Endometrium (tissue), 2 donors: ENCODE results near the gene FSIP1.
A peak's percentile ranks its signal among the peaks of the same experiment; 100 is the strongest.
"Not testable (repeated sequence)": the region's sequence is repeated elsewhere in the genome, so short reads cannot be mapped to it uniquely, and the experiment has no call there.

Source experiments
- FAIRE-seq: peaks from 2 replicates; lab custom pipeline; 2012; peaks lifted over from hg19 to GRCh38; lab: Jason Lieb, UNC
- donor health status: control.
- donor health status: control.

Gene FSIP1

DNA sequence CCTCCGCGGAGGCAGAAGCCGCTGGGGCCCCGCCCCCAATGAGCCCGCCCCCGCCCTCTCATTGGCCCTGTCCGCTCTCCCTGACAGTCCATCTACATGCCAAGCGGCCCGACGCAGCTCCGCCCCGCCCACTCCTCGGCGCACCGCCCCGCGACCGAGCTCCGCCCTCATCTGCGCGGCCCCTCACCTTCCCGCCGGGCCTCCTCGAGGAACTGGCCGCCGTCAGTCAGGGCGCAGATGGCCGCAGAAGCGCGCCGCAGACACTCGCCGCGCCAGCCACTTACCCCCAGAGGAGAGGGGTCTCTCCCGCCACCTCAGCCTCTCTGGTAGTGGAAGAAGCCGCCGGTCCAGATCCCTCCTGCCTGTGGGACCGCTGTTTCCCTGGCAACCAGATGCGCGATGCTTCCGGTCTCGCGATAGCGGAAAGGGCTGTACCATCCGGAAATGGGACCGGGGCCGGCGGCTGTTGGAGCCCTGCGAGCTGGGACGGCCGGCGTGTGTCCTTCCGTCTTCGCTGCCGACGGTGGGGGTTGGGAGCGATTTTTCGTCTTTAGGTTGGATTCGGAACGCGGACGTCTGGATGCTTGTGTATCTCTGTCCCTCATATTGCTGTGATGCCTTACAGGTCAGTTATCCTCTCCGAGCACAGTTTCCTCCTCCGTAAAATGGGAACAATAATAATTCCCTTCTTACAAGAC lies at the start of gene FSIP1:
FSIP1 (minus strand) TSS at position 401 of the 698 bp plus-strand sequence. CDS start 6,317 bp downstream, outside the sequence.
- peak; percentile 55 for FAIRE-seq

DNA sequence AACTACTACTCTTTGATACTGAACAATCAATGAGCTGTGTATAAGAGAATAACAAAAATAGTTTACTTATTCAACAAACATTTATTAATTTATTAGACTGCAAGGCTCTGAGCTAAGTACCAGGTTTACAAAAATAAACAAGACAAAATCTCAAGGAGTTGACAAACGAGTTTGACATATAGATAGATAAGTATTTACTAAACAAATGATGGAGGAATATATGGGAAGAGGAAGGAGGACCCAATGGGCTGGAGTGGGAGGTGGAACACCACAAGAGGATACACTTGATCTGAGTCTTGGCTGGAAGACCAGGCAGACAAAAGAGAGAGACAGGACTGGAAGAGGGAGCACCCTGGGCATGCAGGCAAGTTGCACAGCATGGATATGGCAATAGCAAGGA lies 47.5 kb upstream of the FSIP1 start:
- FAIRE-seq = no peak

DNA sequence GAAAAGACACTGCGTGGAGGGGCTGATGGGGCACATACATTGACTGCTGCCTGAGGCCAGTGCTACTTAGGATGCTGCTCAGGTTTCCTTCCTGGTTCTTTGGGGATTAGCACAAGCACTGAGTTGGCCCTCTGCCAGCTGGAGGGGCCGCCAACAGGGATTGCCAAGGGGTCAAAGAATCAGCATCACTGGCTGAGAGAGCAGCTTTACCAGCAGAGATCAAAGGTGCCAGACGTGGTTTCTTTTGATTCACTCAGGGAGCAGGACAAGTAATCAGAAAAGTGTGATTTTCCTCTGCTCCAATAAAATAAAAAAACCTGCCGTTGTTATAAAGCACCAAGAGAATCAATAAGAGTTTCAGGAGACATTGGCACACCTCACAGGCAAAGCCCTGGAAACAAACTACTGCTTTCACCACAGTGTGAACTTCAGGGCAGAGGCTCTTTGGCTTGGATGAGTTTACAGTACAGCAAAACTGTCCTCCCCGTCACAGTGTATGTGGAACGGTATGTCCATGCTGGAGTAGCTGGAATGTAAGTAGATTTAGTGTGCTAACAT lies 45.8 kb upstream of the FSIP1 start:
- no peak for FAIRE-seq

DNA sequence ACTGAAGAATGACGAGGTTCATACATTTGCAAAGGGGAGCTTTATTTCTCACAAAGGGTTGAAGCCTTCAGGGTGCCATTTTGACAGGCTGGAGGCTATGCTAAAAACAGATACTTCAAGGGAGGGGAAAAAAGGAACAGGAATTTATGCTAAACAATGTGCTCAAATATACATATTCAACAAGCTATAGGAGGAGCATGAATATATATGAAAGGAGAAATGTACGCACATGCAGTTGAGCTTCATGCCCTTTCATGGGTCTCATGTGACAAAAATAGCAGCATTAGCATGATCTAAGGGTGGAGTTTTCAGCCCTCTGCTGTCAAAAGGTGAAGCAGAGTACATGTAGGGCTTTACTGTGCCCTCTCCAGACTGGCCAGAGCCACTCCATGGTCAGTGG lies 44.3 kb upstream of the FSIP1 start:
- no peak for FAIRE-seq

DNA sequence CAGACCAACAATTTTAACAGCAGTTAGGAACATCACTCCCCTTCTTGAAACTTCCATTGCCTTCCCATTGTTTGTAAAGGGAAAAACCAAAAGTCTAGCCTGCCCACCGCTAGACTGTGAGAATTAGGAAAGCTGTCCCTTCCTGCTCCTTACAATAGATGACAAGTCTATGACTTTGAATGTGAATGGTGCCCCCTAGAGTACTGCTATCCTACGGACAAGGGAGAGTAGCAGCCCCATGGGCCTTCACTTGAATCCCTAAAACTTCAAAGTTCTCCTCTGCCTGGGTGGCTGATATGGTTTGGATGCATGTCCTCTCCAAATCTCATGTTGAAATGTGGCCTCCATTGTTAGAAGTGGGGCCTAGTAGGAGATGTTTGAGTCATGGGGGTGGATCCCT lies 41.0 kb upstream of the FSIP1 start:
- no peak for FAIRE-seq

DNA sequence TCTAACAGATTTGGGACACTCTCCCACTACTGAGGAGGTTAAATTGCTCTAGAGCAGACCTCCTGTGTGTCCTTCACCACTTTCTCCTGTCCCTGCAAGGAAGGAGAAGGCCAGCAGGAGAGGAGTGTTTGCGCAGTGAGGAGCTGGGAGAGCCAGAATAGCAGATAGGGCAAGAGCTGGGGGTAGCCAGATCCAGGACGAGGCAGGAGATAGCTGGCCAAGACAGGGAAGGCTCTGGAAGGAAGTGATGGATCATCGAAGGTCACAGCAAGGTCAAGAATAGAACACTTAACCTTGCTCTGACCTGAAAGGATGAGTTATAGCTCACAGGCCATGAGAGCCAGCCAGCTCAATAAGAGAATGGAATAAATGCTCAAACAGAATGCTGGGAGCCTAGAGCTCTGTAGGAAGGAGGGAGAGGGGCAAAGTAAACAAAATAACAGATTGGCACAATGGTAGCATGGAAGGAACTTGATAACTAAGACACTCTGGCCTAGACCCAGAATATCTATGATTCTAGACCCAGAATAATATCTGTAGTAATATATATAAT lies 37.5 kb upstream of the FSIP1 start:
- FAIRE-seq = no peak

DNA sequence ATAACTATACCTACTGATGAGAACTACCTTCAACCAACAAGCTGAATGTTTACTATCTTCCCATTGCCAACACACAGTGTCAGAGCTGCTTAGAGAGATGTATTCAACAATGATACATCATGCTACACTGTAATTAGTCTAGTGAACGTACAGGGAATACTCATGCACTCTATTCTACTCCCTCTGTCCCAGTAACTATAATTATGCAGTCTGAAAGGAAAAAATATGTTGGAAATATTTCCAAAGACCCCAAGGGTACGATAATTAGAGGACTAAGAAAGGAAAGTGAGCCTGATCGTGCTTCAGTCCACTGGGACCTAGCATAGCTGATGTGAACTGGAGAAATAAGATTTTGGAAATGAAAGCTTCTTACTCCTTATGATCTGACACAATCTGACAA lies 36.9 kb upstream of the FSIP1 start:
- FAIRE-seq = no peak

DNA sequence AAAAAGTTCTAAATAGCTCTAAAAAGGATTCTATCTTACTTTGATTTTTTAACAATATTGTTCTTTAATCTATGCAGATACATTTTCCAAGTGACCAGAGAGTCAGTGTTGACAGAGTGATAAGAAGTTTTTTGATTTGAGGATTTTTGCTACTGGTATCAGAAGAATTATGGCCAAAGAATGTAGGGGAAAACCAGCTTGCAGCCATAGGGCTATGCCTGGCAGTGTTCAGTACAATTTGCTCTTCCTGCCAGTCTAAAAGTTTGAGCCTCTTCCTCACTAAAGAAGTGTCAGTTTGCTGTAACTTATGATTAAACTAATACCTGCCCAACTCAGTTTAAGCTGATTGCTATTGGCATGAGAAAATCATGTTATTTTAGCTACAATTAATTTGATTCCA lies 35.3 kb upstream of the FSIP1 start:
- FAIRE-seq = no peak

DNA sequence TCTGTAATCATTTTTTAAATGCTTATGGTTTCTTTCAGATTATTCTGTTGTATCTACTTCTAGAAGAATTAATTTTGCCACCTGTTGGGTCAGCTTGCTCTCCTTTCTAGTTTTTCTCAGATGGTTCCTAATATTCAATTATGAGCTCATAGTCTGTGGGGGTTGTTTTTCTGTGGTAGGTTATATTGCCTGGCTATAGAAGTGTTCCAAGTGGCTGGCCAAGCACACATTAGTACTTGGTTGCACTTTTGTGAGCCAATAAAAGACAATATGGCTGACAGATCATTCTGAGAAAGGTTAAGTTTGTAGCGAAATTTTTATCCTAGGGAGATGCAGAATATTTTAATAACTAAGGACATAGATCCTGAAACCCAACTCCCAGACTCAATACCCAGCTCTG lies 31.8 kb upstream of the FSIP1 start:
- FAIRE-seq = no peak

DNA sequence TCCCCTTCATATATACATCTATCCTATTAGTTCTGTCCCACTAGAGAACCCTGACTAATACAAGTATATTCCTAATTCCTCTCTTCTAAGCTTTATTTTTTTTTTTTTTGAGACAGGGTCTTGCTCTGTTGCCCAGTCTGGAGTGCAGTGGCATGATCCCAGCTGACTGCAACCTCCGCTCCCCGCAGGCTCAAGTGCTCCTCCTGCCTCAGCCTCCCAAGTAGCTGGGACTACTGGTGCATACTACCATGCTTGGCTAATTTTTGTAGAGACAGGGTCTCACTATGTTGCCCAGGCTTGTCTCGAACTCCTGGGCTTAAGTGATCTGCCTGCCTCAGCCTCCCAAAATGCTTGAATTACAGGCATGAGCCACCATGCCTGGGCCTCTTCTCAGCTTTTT lies 30.0 kb upstream of the FSIP1 start:
- FAIRE-seq = not testable (repeated sequence)

DNA sequence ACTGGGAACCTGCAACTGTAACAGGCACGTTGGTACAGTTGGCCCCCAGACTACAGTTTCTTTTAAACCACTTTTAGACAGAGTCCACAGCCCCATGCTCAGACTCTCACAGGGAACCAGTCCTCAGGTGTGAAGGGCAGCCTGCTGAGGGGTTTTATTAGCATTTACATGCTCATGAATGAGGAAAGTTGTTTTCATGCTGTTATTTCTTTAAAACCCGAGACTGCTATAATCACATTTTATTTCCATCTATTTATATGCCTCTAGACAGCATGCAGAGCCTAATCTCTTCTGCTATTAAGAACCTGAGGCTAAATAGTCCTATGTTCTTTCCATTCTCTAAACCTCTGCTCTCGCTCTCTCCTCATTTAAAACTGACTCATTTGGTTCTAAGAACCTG lies 26.3 kb upstream of the FSIP1 start:
- no peak for FAIRE-seq

DNA sequence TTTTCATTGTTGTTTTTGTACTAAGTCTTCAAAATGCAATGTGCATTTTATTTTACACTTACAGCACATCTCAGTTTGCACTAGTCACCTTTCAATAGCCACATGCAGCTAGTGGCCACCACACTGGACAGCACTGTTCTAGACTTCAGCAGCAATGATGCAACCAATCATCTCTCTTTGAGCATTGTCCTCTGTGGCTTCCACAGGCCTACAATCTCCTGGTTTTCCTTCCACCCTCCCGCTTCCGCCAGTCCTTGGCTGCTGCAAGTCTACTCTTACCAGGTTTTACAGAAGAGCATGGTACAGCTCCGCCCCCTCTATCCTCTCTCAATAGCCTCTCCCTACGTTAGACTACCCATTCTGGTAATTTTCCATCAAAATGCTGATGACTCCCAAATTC lies 25.1 kb upstream of the FSIP1 start:
- FAIRE-seq = no peak

DNA sequence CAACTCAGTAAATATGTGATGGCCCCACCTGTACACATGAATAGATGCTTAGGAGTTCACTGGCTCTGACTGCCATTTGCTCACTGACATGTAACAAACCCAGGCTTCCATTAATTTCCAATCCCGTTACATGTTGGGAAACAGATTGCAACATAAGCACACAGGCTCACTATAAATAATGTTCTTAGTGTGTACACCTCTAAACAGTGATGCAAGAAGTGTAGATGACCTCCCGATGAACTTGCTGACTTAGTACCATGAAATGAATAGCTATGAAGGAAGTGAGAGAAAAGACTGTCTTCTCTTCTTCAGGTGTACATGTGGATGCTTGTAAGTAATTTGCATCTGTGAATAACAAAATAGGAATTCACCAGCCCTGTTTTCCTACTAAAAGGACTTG lies 21.4 kb upstream of the FSIP1 start:
- FAIRE-seq = no peak

DNA sequence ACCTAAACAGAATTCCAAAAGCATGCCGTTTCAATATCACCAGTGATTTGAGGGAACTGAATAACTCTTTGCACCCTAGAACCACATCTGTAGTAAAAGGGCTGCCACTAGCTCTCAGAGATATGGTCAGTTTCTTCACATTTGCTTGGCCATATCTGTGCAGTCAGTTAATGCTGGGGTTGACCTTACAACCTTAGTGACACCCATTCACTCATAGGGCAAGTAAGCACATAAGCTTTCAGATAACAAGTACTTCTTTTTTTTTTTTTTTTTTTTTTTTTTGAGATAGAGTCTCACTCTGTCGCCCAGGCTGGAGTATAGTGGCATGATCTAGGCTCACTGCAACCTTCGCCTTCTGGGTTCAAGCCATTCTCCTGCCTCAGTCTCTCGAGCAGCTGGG lies 20.4 kb upstream of the FSIP1 start:
- no peak for FAIRE-seq

DNA sequence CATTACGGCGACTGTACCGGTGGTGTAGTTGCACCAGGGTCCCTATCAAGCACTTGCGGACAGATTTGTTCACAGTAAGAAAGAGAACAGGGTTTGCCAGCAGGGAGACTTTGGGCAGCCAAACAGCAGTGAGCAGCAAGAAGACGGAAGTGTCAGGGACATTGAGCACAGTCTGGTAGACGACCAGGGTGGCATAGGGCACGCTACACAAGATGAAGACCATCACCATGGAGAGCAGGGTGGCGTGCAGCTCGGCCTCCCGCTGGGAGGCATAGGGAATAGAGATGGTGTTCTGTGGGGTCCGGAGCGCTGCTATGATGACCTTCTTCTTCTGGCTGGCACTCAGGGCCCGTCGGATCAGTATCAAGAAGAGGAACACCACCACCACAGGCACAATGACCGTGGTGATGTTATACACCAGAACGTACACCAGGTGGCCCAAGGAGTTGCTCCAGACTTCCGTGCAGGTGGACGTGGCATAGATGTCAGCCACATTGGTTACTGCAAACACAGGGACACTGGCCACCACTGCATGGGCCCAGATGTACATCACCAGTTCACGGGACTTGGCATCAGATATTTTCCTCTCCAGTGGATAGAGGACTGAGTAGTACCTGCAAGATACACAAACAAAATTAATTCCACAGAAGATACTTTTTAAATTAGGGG lies 19.1 kb upstream of the FSIP1 start:
- no peak for FAIRE-seq

DNA sequence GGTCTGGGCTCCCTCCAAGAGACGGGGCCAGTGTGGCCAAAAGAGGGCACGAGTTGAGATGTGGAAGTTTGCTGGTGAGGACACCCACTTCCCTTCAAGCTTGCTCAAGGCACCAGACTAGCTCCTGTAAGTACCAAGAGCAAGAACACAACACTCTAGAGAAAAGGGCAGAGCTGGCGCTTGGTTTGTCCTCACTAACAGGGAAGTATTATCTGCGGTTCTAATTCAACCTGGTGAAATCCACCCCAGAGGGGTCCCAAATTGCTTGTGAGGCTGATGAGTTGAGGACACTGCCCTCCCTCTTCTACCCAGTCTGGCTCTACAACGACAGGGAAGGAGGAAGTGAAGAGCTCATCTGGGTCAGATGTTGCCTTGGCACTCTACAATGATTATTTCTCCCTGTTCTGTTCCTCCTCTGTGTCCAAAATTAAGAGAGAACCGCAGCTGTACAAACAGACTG lies 16.9 kb upstream of the FSIP1 start:
- no peak for FAIRE-seq

DNA sequence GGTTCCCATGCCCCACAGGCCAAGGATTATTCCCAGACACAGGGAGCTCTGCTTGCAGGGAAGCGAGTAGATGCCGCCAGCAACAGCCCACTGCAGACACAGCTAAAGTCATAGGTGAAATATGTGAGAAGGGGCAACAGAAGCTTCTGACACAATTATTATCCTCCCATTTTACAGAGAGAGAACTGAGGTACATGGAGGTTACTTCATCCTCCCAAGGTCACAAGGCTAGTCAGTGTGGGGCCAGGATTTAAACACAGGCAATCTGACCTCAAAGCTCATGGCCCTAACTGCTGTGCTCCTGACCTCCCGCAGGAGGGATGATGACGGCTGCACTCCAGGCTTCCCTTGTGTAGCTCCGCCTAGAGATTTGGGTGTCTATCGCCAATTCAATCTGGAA lies 15.7 kb upstream of the FSIP1 start:
- no peak for FAIRE-seq

DNA sequence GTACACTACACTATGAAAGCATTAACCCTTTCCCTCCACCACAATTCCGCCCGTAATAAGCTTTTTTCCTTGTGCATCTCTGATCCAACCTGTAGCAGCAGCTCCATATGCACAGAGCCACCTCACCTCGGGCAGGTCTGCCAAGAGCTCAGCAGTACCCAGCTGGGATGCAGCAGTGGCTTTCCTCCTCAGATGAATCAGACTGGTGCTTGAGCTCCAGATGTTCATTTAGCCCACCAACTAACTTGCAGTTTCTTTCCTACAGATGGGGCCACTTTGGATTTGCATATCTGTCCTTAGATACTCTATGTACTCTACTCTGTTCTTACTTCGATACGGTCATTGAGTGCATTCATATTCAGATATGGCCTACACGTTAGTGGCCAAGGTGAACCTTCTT lies 14.8 kb upstream of the FSIP1 start:
- FAIRE-seq = no peak

DNA sequence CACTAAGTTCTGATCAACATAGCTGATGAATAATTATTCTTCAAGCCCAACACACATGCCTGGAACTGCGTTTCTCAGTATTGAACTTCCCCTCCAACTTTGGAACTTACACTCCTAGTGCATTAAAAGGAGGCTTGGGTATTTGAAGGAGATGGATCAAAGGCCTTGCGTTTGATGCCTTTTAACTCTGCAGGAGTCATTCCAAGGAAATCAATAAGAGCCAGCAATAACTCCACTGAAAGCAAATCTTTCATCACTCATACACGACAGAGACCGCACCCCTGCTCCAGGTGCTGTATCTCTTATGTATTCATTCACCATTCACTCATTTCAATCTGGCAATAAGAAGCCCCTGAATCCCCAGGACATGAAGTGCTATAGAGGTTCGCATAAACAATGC lies 14.0 kb upstream of the FSIP1 start:
- FAIRE-seq = no peak

DNA sequence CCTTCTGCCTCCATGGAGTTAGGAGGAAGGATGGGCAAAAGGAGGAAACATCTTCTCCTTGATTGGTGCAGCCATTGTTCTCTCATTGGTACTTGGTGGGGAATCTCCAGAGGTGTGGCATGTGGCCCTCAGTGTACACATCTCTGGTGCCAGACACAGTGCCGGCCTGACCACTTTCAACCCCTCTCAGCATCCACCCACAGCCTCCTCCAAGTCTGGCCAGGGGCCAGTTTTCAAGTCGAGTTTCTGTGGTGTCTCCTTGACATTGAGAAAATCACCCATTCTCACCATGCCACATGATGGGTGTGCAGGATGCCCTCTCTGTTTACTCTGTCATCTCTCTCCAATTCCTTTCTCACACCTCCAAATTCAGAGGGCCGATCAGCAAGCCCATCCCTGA lies 12.8 kb upstream of the FSIP1 start:
- no peak for FAIRE-seq

DNA sequence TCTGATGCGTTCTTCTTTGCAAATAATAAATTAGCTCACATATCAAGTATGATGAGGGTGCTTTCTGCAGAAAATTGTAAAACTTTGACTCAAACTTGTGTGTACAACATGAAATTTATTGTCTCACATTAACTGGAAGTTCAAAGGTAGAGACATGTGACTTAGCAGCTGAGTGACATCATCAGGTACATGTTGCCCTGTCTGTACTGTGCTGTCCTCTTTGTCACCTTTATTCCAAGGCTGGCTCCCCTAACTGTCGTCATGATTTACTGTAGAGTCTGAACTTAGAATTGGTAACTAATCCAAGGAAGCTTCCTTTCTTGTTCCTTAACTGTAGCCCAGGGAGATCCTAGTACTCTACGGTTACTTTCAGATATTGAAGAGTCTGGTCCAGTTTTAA lies 12.3 kb upstream of the FSIP1 start:
- no peak for FAIRE-seq

DNA sequence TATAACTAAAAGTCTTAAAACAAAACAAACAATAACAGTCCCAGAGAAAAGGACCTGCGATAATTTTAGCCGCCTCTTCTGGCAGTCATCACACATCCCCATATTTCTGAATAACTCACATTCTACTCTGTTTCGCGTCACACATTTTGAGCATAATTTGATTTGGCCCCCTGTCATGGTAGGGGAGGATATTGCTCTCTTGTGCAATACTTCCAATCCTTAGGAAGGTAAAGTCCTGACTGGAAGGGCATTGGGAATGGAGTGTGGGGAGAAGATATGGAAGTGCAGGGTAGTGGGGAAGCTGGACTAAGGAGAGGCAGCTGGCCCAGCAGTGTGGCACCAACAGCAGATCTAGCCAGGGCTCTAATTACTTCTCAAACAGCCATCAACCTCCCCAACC lies 11.3 kb upstream of the FSIP1 start:
- FAIRE-seq = no peak

DNA sequence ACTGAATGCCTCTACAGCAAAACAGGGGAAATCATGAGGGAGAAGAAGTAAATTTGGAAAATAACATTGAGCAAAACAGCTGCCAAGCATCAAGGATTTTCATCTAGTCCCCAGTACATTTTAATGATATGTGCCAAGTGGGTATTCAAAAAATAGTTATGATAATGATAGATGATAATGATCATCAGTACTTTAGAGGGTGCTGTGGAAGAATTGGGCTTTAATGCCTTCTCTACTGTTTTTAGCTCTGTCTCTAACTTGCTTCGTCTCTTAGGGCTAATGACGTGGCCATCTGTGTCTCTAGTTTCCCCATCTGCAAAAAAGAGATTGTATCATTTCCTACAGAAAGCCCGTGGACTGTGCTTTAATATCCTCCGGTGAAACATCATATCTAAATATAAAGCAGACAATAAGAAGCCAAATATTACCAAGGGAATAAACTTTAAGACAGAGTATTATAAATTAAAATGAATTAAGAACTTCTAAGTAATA lies 10.2 kb upstream of the FSIP1 start:
- FAIRE-seq = no peak
